NCI-H446 treated with DMSO at 0.1 percent for 48 hours (cell line): Measurements from ENCODE around the gene ZCWPW2.

ENCODE experiments used
- DNase-seq: peaks from one replicate; lab custom pipeline; 2025; lab: John Stamatoyannopoulos, UW

ZCWPW2 gene

GRCh38 chr3:28575100-28575745 lies 226.7 kb downstream of the ZCWPW2 start:
- DNase-seq = no peak
